GM19328 (cell line): ENCODE results near the gene SRXN1.

ENCODE experiments used
- ATAC-seq: cut with Tn5 transposase; IDR thresholded peaks from one replicate; pipeline ENCODE4 v1.9.1; 2021; ENCODE audit warnings: mild to moderate bottlenecking, moderate library complexity; ENCODE audit not compliant: unreplicated experiment

The SRXN1 gene

GRCh38 chr20:675453-676314 is 22.7 kb upstream of the SRXN1 start, which contains the start of gene SCRT2:
SCRT2 (minus strand) TSS chr20:675802; CDS start chr20:675601, 201 bp downstream.
- no peak for ATAC-seq

- ATAC-seq: no peak
Measured at GRCh38 chr20:675033-675452, 22.0 kb upstream of the SRXN1 start.

GRCh38 chr20:673603-674001 is 20.6 kb upstream of the SRXN1 start:
- no peak for ATAC-seq

GRCh38 chr20:672963-673602 is 20.1 kb upstream of the SRXN1 start:
- ATAC-seq: no peak

- no peak for ATAC-seq
Measured at GRCh38 chr20:671252-672030, 18.4 kb upstream of the SRXN1 start.

- no peak for ATAC-seq
Measured at GRCh38 chr20:669573-669972, 16.6 kb upstream of the SRXN1 start.

GRCh38 chr20:668638-669037 is 15.6 kb upstream of the SRXN1 start:
- ATAC-seq: no peak

- ATAC-seq: no peak
Measured at GRCh38 chr20:668050-668449, 15.1 kb upstream of the SRXN1 start.

- no peak for ATAC-seq
Measured at GRCh38 chr20:667351-668034, 14.5 kb upstream of the SRXN1 start.

- ATAC-seq: no peak
Measured at GRCh38 chr20:666877-667276, 13.9 kb upstream of the SRXN1 start.

- ATAC-seq: no peak
Measured at GRCh38 chr20:665276-665675, 12.3 kb upstream of the SRXN1 start.

GRCh38 chr20:664576-664975 is 11.6 kb upstream of the SRXN1 start:
- no peak for ATAC-seq

- ATAC-seq: no peak
Measured at GRCh38 chr20:664151-664550, 11.2 kb upstream of the SRXN1 start.

GRCh38 chr20:663315-664090 is 10.5 kb upstream of the SRXN1 start:
- ATAC-seq: no peak

GRCh38 chr20:662277-663192 is 9.5 kb upstream of the SRXN1 start:
- no peak for ATAC-seq

- ATAC-seq: no peak
Measured at GRCh38 chr20:661474-662270, 8.7 kb upstream of the SRXN1 start.

GRCh38 chr20:658731-659291 is 5.8 kb upstream of the SRXN1 start:
- no peak for ATAC-seq

- no peak for ATAC-seq
Measured at GRCh38 chr20:658202-658601, 5.2 kb upstream of the SRXN1 start.
